Raji (cell line): ENCODE results near the gene GPR78.

Experiments
- POLR2A ChIP-seq: IDR thresholded peaks from 2 replicates; pipeline ENCODE4 v1.6.1; 2011; ENCODE audit warnings: low read depth, low read length, control low read depth; ENCODE audit not compliant: insufficient read depth

The GPR78 gene

GRCh38 chr4:8587469-8588195, 7.4 kb downstream of the GPR78 start:
- TF ChIP-seq POLR2A = no peak

GRCh38 chr4:8588196-8588470, 7.9 kb downstream of the GPR78 start:
- TF ChIP-seq POLR2A = no peak

- no peak for TF ChIP-seq POLR2A
These were observed 9.1 kb downstream of the GPR78 start for GRCh38 chr4:8589336-8589735.

GRCh38 chr4:8589823-8590545, 9.8 kb downstream of the GPR78 start:
- TF ChIP-seq POLR2A = no peak

GRCh38 chr4:8590546-8590880, 10.3 kb downstream of the GPR78 start:
- no peak for TF ChIP-seq POLR2A

- TF ChIP-seq POLR2A = no peak
These were observed 10.9 kb downstream of the GPR78 start for GRCh38 chr4:8591114-8591513.

- TF ChIP-seq POLR2A = no peak
These were observed 11.6 kb downstream of the GPR78 start for GRCh38 chr4:8591626-8592365.

GRCh38 chr4:8592366-8593263, 12.4 kb downstream of the GPR78 start, which contains the start of gene CPZ:
TSS of gene CPZ (plus strand) at chr4:8592765. CDS start at chr4:8592834, 69 bp downstream.
- TF ChIP-seq POLR2A = no peak

GRCh38 chr4:8593264-8594096, 13.3 kb downstream of the GPR78 start:
- no peak for TF ChIP-seq POLR2A

- TF ChIP-seq POLR2A = no peak
These were observed 14.2 kb downstream of the GPR78 start for GRCh38 chr4:8594097-8595038.

- TF ChIP-seq POLR2A = no peak
These were observed 15.3 kb downstream of the GPR78 start for GRCh38 chr4:8595237-8596087.

- TF ChIP-seq POLR2A = no peak
These were observed 16.7 kb downstream of the GPR78 start for GRCh38 chr4:8596891-8597290.
